Transverse colon (tissue), 4 donors: ENCODE results near the gene ASXL2.

Experiments
- EP300 ChIP-seq: sonication (generic); formaldehyde crosslinking; IDR thresholded peaks from one replicate; pipeline ENCODE4 v1.6.1; 2017; ENCODE audit warnings: antibody characterized with exemption, low read depth
- POLR2A ChIP-seq: fragments of 450-650 bp; IDR thresholded peaks from one replicate; pipeline ENCODE4 v1.6.1; 2016; ENCODE audit warnings: antibody characterized with exemption, mild to moderate bottlenecking, moderate library complexity
- POLR2AphosphoS5 ChIP-seq, 3 donors: sonication (generic); formaldehyde crosslinking; IDR thresholded peaks; one replicate each; pipeline ENCODE4 v1.6.1; 2016; ENCODE audit warnings: antibody characterized with exemption in 3 of 3
- TF ChIP-seq, protein P1 (sequence below), 5 experiments: fragments of 200-600 bp in 3 of 5; fragments of 450-650 bp in 2 of 5; sonication (generic) in 3 of 5; IDR thresholded peaks; 1 replicate in 2 of 5; 2 replicates in 3 of 5; pipeline ENCODE4 v1.5.1; 2016 to 2017; ENCODE audit warnings: antibody characterized with exemption in 5 of 5, inconsistent platforms in 3 of 5, mild to moderate bottlenecking in 2 of 5, moderate library complexity in 1 of 5

DNA sequence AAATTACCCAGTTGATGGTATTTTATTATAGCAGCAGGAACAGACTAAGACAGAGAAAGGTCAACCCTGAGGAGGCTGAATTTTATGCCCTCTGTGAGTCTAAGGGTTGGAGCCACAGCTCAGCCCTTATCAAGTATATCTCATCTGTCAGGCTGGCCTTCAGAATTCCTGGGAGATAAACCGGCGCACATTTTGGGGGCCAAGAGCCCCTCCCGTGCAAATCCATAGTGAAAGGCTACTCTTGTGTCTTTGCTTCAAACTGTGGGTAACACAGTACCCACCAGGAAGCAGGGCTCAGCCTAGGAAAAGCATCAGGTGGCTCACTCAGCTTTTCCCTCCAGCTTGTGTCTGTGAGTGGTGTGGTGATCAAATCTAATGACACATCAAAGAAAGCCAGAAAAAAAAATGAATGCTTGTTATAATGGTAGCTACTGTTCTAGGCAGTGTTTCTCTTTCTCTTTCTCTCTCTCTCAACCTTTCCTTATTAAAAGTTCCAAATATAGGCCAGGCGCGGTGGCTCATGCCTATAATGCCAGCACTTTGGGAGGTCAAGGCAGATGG is 25.0 kb upstream of the ASXL2 start:
- TF ChIP-seq POLR2A (no peak), POLR2AphosphoS5 (IDR thresholded peaks at IDR 0.05) (no peak), EP300 (no peak)
- TF ChIP-seq, protein P1, sequence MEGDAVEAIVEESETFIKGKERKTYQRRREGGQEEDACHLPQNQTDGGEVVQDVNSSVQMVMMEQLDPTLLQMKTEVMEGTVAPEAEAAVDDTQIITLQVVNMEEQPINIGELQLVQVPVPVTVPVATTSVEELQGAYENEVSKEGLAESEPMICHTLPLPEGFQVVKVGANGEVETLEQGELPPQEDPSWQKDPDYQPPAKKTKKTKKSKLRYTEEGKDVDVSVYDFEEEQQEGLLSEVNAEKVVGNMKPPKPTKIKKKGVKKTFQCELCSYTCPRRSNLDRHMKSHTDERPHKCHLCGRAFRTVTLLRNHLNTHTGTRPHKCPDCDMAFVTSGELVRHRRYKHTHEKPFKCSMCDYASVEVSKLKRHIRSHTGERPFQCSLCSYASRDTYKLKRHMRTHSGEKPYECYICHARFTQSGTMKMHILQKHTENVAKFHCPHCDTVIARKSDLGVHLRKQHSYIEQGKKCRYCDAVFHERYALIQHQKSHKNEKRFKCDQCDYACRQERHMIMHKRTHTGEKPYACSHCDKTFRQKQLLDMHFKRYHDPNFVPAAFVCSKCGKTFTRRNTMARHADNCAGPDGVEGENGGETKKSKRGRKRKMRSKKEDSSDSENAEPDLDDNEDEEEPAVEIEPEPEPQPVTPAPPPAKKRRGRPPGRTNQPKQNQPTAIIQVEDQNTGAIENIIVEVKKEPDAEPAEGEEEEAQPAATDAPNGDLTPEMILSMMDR (IDR thresholded peaks at IDR 0.05), result no peak
